Measurements from ENCODE around the gene FARP1. TPM values are rescaled to one million over a fixed set of nuclear protein-coding genes. Genes with fewer than 3 reads are reported as not detected.

Gene FARP1
- total and polyA plus RNA-seq, 2 of the 13 experiments (the other 11 are each of a cell fraction or from before 2014, with no cell fraction given), result 70.6 to 126 TPM

DNA sequence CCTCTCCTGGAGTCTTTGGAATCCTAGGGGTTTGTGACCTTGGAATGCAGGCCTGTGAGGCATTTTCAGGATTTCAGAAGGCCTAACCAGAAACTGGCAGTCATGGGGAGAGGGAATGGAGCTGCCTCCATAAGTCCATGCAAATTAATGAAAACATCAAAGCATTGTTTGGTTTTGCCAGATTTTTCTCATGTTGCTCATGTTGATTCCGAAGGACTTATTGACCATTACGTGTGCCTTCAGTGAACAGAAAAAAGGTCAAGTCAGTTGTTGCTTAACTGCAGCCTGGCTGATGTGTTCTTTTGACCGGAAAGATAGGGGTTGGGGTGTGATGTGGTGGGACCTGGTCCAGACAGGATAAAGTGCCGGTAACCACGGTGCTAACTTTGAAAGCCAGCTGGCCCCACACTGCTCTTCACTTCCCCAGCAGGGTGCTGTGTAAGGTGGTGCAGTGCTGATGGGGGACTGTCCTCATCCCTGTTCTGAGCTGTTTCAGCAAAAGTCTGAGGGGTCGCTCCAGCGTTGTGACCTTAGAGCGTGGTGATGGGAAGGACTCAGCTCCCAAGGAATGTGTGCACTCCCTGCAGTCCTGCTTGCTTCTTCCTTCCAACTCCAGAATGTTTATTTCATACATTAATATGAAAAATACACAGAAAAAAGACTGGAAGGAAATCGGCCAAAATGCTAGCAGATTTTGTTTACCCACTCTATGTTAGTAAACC, 30.7 kb downstream of the FARP1 start (continued):
- TF ChIP-seq, protein P1, sequence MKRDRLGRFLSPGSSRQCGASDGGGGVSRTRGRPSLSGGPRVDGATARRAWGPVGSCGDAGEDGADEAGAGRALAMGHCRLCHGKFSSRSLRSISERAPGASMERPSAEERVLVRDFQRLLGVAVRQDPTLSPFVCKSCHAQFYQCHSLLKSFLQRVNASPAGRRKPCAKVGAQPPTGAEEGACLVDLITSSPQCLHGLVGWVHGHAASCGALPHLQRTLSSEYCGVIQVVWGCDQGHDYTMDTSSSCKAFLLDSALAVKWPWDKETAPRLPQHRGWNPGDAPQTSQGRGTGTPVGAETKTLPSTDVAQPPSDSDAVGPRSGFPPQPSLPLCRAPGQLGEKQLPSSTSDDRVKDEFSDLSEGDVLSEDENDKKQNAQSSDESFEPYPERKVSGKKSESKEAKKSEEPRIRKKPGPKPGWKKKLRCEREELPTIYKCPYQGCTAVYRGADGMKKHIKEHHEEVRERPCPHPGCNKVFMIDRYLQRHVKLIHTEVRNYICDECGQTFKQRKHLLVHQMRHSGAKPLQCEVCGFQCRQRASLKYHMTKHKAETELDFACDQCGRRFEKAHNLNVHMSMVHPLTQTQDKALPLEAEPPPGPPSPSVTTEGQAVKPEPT (CRISPR knock-in tag; IDR thresholded peaks at IDR 0.05; ENCODE audit: low read depth), result no peak
- TF ChIP-seq NFE2 (CRISPR knock-in tag; IDR thresholded peaks at IDR 0.05) (no peak), WIZ (CRISPR knock-in tag; IDR thresholded peaks at IDR 0.05) (no peak), KDM5A (IDR thresholded peaks at IDR 0.05; ENCODE audit: borderline replicate concordance, low read length) (no peak), GFI1 (CRISPR knock-in tag; IDR thresholded peaks at IDR 0.05; ENCODE audit: borderline replicate concordance) (peak; percentile 97), SPEN (CRISPR knock-in tag; IDR thresholded peaks at IDR 0.05; ENCODE audit: low read depth) (peak; percentile 64; the same call in 1 of the 2 replicates), SNRNP70 (IDR thresholded peaks at IDR 0.05; ENCODE audit: low read depth, low read length) (no peak), ZIK1 (CRISPR knock-in tag; IDR thresholded peaks at IDR 0.05; ENCODE audit: borderline replicate concordance, low read depth) (no peak), ZMYM4 (CRISPR knock-in tag; IDR thresholded peaks at IDR 0.05) (no peak), NBN (conservative IDR thresholded peaks at IDR 0.05) (no peak), DPF2 (CRISPR knock-in tag; IDR thresholded peaks at IDR 0.05; ENCODE audit: borderline replicate concordance, low read depth) (peak; percentile 59; the same call in 1 of the 2 replicates), ARHGAP35 (CRISPR knock-in tag; IDR thresholded peaks at IDR 0.05; ENCODE audit: borderline replicate concordance) (0 out of 2 replicates have a peak, but pooled peaks have one; percentile 50), REXO4 (CRISPR knock-in tag; IDR thresholded peaks at IDR 0.05; ENCODE audit: borderline replicate concordance) (no peak), ZNF7 (CRISPR knock-in tag; IDR thresholded peaks at IDR 0.05) (peak; percentile 83; the same call in 1 of the 2 replicates), CBX1 (IDR thresholded peaks at IDR 0.05; ENCODE audit: low read depth) (peak; percentile 28), MTF2 (CRISPR knock-in tag; IDR thresholded peaks at IDR 0.05; ENCODE audit: borderline replicate concordance) (no peak), ETV6 (CRISPR knock-in tag; conservative IDR thresholded peaks at IDR 0.05) (no peak), LCORL (IDR thresholded peaks at IDR 0.05) (peak; percentile 17; the same call in 1 of the 2 replicates), LCORL (CRISPR knock-in tag; IDR thresholded peaks at IDR 0.05) (peak; percentile 87), KLF12 (CRISPR knock-in tag; IDR thresholded peaks at IDR 0.05; ENCODE audit: borderline replicate concordance) (no peak), ELF1 (CRISPR knock-in tag; IDR thresholded peaks at IDR 0.05) (peak; percentile 37; the same call in 1 of the 2 replicates), ATF1 (CRISPR knock-in tag; IDR thresholded peaks at IDR 0.05) (no peak)
- TF ChIP-seq, protein P2, sequence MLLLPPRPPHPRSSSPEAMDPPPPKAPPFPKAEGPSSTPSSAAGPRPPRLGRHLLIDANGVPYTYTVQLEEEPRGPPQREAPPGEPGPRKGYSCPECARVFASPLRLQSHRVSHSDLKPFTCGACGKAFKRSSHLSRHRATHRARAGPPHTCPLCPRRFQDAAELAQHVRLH (CRISPR knock-in tag; IDR thresholded peaks at IDR 0.05; ENCODE audit: borderline replicate concordance, low read depth), result no peak
- TF ChIP-seq, protein P3, sequence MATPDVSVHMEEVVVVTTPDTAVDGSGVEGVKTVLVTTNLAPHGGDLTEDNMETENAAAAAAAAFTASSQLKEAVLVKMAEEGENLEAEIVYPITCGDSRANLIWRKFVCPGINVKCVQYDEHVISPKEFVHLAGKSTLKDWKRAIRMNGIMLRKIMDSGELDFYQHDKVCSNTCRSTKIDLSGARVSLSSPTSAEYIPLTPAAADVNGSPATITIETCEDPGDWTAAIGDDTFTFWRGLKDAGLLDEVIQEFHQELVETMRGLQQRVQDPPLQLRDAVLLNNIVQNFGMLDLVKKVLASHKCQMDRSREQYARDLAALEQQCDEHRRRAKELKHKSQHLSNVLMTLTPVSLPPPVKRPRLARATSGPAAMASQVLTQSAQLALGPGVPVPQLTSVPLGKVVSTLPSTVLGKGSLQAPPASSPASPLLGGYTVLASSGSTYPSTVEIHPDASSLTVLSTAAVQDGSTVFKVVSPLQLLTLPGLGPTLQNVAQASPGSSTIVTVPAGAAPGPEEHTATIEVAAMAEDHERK (CRISPR knock-in tag; IDR thresholded peaks at IDR 0.05; ENCODE audit: low read depth), result no peak
- TF ChIP-seq, protein P4, sequence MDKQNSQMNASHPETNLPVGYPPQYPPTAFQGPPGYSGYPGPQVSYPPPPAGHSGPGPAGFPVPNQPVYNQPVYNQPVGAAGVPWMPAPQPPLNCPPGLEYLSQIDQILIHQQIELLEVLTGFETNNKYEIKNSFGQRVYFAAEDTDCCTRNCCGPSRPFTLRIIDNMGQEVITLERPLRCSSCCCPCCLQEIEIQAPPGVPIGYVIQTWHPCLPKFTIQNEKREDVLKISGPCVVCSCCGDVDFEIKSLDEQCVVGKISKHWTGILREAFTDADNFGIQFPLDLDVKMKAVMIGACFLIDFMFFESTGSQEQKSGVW (CRISPR knock-in tag; IDR thresholded peaks at IDR 0.05; ENCODE audit: borderline replicate concordance), result no peak
- TF ChIP-seq, protein P5, sequence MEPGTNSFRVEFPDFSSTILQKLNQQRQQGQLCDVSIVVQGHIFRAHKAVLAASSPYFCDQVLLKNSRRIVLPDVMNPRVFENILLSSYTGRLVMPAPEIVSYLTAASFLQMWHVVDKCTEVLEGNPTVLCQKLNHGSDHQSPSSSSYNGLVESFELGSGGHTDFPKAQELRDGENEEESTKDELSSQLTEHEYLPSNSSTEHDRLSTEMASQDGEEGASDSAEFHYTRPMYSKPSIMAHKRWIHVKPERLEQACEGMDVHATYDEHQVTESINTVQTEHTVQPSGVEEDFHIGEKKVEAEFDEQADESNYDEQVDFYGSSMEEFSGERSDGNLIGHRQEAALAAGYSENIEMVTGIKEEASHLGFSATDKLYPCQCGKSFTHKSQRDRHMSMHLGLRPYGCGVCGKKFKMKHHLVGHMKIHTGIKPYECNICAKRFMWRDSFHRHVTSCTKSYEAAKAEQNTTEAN (CRISPR knock-in tag; conservative IDR thresholded peaks at IDR 0.05), result 0 out of 2 replicates have a peak, but pooled peaks have one; percentile 23

Data from HepG2 (cell line).